RCC 7860 (cell line): ENCODE results near the gene STK24.

Source experiments
- DNase-seq: peaks from one replicate; pipeline ENCODE4 v3.0.0-alpha.2; 2015; ENCODE audit warnings: low spot score
- FAIRE-seq: peaks from 2 replicates; lab custom pipeline; 2012; peaks lifted over from hg19 to GRCh38; lab: Jason Lieb, UNC

The STK24 gene

DNA sequence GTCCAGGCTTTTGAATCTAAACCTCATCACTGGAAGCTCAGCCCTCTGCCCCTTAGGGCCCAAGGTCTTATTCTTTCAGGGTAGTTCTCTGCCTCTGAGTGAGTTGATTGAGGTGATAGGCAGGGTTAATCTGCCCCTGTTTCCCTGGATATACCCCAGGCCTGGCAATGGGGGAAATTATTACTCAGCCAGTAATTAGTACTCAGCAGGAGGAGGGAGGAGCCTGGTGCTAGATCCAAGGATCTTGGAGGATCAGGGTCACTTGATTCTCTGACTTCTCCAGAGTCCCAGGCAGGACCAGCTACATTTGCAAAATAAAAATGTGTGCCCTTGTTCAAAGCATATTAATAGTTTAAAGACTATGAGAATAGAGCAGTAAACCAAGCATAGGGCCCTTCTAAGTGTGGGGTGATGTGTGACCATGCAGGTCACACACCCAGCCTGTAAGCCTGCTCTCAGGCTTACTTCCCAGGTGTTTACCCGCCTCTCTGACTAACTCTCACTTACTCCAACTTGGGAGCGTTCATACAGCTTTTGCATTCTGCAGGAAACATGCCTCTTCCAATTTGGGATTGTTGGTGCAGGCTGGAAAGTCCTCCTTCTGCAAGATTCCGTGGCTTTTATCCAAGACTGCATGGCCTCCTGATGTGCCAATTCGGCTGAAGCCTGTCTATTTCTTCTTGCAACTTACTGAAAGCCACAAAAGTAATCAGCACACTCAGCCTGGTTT lies 7.9 kb upstream of the STK24 start:
- no peak for FAIRE-seq
- DNase-seq, result no peak

DNA sequence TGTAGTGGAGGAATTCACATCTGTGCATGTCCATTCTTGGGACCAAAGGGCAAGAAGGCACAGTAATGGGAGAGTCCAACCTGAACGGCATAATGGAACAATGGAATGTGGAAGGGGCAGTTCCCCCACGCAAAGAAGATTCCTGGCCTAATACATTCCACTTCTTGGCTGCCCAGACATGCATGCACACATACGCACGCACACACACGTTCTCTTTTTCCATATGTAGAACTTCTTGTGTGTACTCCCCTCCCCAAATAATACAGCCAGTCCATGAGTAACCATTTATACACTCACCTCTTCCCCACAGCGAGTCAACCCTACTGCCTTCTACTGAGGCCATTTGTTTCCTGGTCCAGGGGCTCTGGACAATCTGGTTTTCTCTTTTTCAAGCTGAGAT lies 6.0 kb upstream of the STK24 start:
- FAIRE-seq (no peak), DNase-seq (no peak)

- no peak for FAIRE-seq
Measured at GRCh38 chr13:98581971-98582702, 5.2 kb upstream of the STK24 start.

DNA sequence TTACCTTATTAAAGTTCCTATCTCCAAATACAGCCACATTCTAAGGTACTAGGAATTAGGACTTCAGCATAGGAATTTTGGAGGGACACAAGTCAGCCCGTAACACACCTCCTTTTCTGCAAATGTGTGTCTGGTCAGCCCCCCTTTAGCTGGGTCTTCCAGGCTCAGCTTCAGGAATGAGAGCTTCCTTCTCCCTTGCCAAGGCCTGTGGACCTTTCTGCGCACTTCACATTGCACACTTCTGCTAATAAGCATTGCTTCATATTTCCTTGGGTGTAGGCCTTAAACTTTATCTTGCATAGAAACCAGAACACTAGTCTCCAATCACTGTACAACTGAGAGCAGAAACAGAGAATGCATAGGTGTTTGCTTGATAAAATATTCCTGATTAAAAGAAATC lies 4.5 kb upstream of the STK24 start:
- FAIRE-seq, result no peak
- DNase-seq, result no peak

More at GRCh38 chr13:98581971-98582702, 5.2 kb upstream of the STK24 start:
- DNase-seq, result peak; percentile 29

DNA sequence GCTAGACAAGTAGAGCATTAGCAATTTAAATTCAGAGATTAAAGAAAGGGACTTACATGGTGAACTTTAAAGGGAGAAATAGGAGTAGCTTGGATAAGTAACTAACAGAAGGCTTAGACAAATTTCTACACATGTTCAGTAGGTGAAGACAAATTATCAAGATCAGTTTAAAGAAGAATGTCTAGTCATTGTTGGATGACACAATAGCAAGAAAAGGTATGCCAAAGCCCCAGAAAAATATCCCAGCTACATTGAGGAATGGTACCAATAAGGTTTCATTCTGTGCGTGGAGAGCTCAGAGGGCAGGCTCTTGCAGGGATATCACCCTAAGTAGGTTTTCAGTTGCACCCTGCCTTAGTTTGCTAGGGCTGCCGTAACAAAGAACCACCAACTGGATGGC lies 3.5 kb upstream of the STK24 start:
- FAIRE-seq, result no peak
- DNase-seq, result no peak

DNA sequence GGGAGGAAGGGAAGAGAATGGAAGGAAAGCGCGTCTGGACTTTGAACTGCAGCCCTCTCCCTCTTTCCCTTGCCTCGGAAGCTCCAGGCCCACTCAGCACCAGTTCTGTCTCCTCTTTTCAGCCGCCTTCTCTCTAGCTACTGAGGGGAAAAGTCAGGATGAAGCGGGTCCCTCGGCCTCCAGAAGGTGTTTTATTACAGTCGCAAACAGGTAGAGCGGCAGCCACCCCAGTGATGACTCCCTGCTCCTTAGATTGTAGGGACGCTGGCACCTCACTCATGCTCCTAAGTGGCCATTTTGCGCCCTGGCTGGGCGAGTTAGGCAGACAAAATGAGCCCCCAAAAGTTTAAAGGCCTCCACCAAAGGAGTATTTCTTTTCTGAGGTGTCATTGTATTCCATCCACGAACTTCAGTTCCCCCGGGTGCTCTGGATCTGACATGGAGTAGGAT lies 954 bp upstream of the STK24 start:
- DNase-seq (no peak), FAIRE-seq (no peak)

- no peak for FAIRE-seq
- no peak for DNase-seq
Measured at GRCh38 chr13:98576200-98576945, 534 bp downstream of the STK24 start.

DNA sequence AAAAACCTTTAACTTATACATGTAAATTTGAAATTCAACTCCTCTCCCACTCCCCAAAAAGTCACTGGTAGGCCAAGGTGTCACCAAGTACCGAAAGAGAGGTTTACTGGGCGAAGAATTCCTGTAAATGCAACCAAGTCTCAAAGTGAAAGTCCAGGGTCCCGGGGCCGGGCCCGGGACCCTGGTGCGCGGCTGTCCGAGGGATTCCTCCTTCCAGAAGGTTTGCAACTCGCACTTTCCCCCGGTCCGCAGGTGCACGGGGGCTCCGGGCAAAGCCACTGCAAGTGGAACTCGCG lies 1.1 kb downstream of the STK24 start:
- DNase-seq (no peak), FAIRE-seq (no peak)

DNA sequence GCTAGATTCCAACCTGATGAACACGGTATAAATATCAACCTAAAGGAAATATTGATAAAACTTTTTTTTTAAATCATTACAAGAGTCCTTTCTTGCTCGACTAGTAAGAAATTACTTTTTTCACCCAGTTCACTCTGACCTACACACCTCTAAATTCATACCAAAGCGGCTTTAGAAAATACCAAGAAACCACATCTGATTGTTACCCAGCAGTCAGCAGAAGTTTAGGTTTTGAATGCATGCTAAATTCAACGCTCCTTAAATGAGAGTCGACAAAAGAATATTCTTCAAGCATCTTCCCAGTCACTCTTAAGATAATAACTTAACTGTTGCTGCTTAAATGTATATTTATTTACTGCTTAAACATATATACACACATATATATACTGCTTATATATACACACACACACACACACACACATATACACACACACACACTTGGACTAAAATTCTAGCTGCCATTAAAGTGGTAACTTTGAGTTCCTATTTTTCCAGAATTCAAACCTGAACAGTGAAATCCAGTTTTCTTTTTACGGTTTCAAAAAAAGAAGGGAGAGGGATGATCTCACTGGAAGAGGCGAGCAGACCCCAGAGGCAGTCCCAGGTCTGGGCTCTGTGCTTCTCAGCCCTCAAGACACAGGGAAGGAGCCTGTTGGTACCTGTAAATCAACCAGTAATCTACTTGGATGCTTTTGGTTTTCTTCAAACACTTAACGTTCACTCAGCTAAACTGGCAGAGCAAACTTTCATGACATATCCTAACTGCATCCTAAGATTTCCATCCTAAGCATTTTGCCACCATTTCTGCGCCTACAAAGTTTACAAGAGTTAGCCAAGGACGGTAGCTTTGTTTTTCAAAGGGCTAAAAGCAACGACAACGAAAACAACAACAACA lies 1.7 kb downstream of the STK24 start:
- no peak for DNase-seq
- FAIRE-seq, result no peak

DNA sequence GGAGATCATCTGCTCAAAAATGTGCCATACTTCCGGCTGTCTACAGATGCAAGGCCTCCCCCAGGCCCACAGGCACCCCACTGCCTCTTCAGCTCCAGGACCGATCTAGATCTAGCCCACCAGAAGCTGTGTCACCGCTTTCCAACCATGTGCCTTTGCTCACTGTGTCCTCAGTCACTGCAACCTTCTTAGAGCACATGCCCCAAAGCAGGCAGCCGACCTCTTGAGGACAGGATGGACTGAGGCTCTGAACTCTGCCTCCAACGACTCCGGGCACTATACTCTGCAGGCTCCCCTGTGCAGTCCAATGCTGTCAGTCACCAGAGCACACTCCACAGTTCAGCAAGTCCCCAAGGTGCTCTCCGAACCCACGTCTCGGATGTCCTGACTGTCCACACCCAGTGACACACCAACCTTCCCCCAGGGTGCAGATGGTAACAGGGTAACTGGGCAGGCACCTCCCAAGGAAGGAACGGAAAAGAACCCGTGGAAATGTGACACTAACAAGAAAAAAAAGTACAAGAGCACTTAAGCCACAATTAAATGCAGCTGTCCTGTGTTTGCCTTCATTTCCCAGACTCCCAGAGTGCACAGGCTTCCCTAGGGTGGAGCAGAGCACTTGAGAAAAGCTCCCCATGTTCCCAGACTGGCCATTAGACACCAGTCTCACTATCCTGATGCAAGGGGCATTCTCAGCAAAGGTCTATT lies 4.8 kb downstream of the STK24 start:
- DNase-seq (no peak), FAIRE-seq (no peak)

DNA sequence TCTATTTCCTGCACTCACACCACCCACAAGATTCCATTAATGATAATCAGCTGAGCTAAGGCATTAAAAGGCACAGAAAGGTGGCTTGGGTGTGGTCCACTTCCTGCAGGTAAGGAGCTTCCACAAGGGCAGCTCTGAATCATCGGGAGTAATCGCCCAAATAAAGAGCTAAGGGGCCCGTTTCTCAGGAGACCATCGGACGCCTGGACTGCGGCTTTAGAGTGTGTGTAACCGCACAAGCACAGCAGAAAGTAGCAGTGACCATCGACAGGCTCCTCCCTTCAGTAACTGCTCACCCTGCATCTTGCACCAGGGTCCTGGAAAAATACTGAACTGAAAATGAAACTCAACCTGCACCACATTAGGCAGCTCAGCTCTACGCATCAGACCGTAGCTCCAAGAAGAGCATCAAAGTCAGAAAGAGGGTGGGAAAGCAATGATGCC lies 6.0 kb downstream of the STK24 start:
- FAIRE-seq (peak; percentile 72), DNase-seq (peak; percentile 84)

DNA sequence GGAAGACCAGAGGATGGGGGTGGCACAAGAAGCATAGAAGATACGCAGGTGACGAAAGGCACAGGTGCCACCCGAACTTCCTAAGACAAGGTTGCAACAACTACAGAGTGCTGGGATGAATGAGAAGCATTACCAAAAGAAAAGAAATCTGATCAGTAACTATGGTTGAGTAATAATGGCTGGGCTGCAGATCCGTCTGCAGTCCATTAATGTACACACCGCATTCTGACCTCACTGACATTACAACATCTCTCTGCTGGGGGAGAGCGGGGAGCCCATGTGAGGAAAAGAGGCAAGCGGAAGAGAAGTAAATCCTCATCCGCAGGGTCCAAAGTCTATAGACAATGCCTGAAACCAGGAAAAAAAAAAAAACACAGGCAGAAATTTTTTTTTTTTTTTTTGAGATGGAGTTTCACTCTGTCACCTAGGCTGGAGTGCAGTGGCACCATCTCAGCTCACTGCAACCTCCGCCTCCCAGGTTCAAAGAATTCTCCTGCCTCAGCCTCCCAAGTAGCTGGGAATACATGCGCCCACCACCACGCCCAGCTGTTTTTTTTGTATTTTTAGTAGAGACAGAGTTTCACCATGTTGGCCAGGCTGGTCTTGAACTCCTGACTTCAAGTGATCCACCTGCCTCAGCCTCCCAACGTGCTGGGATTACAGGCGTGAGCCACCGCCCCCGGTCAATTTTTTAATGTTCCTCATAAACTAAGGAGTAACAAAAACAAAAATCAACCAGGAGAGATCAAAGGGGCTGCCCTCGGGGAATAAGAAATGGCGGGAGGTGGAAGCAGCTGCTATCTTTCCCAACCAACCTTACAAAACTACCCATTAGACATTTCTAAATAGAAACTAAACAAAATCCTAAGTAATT lies 7.2 kb downstream of the STK24 start:
- FAIRE-seq (peak; percentile 72), DNase-seq (peak; percentile 76)

DNA sequence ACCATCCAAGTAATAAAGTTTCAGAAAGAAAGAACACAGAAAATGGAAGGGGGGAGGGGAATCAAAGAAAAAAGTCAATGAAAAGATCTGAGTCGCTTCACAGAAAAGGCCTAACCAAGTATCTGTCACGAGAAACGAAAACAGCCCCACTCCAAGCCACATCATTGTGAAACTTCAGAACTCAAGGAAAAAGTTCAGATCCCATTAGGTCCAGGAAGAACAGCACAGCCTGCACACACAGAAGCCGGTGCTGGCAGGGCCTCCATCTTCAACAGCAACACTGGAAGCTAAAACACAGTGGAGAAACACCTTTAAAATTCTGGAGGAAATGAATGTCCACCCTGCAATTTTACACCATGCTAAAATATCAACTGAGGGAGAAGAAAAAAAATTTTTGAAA lies 8.0 kb downstream of the STK24 start:
- no peak for FAIRE-seq
- DNase-seq, result no peak

- DNase-seq, result no peak
- FAIRE-seq, result no peak
Measured at GRCh38 chr13:98567140-98567539, 9.8 kb downstream of the STK24 start.

- FAIRE-seq (no peak), DNase-seq (no peak)
Measured at GRCh38 chr13:98565726-98566565, 11.0 kb downstream of the STK24 start.

GRCh38 chr13:98564204-98564603 lies 12.7 kb downstream of the STK24 start:
- FAIRE-seq, result no peak
- DNase-seq, result no peak

DNA sequence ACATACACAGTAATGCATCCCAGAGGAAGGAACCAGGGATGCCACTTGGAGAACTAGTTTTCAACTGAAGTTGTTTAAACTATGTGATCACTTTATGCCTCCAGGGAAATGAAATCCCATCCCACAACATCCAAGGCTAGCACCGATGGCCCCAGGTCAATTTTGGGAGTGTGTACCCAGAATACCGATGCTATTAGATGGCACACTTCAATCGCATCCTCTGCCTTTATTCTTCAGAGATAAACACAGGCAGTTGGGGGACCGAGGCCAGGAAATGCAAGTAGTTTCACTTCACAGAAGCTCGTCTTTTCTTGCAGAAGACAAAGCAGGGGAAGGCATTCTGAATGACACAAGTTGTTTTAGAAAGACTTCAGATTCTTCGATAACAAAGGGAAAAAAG lies 13.8 kb downstream of the STK24 start:
- FAIRE-seq (no peak), DNase-seq (no peak)

DNA sequence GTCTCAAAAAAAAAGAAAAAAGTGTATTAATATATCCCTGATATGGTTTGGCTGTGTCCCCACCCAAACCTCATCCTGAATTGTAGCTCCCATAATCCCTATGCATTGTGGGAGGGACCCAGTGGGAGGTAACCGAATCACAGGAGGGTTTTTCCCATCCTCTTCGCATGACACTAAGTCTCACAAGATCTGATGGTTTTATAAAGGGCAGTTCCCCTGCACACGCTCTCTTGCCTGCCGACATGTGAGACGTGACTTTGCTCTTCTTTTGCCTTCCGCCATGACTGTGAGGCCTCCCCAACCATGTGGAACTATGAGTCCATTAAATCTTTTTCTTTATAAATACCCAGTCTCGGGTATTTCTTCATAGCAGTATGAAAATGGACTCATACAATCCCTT lies 17.7 kb downstream of the STK24 start:
- no peak for FAIRE-seq
- no peak for DNase-seq
